Esophagus squamous epithelium (tissue), 5 donors: ENCODE data around the gene CAPN5. TPM values are rescaled to one million over a fixed set of nuclear protein-coding genes. Genes with fewer than 3 reads are reported as not detected.

Experiments used
- DNase-seq: peaks from one replicate; lab custom pipeline; 2025; lab: John Stamatoyannopoulos, UW
- H3K27ac ChIP-seq, 4 donors: fragments of 200-600 bp; sonication (generic); one replicate each; pipeline ENCODE4 v1.5.1; 2016 to 2019; ENCODE audit warnings: mild to moderate bottlenecking in 1 of 4
- H3K27me3 ChIP-seq, 4 donors: fragments of 200-600 bp; sonication (generic); 1 replicate in 3 of 4; 2 replicates in 1 of 4; pipeline versions ENCODE4 v1.5.1 to v1.6.0; 2017 to 2021; ENCODE audit warnings: antibody characterized with exemption in 1 of 4
- H3K36me3 ChIP-seq, 3 donors: fragments of 200-600 bp; sonication (generic); one replicate each; pipeline ENCODE4 v1.5.1; 2016 to 2019
- H3K4me1 ChIP-seq, 3 donors: fragments of 200-600 bp; sonication (generic); one replicate each; pipeline ENCODE4 v1.5.1; 2017 to 2019
- H3K4me3 ChIP-seq, 4 donors: fragments of 200-600 bp; sonication (generic); 1 replicate in 3 of 4; 2 replicates in 1 of 4; pipeline ENCODE4 v1.5.1; 2016 to 2019; ENCODE audit warnings: mild to moderate bottlenecking in 2 of 4, moderate library complexity in 1 of 4
- H3K9me3 ChIP-seq, 3 donors: fragments of 200-600 bp; sonication (generic); one replicate each; pipeline ENCODE4 v1.5.1; 2016 to 2019
- CTCF ChIP-seq, 6 experiments: fragments of 450-650 bp in 4 of 6; fragments of 200-600 bp in 2 of 6; sonication (generic) in 2 of 6; IDR thresholded peaks; one replicate each; pipeline ENCODE4 v1.5.1; 2016 to 2019; ENCODE audit warnings: antibody characterized with exemption in 6 of 6, mild to moderate bottlenecking in 4 of 6, moderate library complexity in 4 of 6
- POLR2A ChIP-seq, 4 donors: fragments of 450-650 bp; IDR thresholded peaks; one replicate each; pipeline ENCODE4 v1.6.1; 2017; ENCODE audit warnings: antibody characterized with exemption in 4 of 4, mild to moderate bottlenecking in 4 of 4, moderate library complexity in 3 of 4
- WGBS, 2 donors: methylation state at CpG; one replicate each; pipeline ENCODE4 v1.1.5; 2018; 5-methylcytosine and 5-hydroxymethylcytosine counted together
- intact Hi-C: fragments of 100-400 bp; cut with DNase I; formaldehyde crosslinking; loops from one replicate; pipeline ENCODE4 v1.15.0; 2022
- total RNA-seq, 4 donors: library from RNA; depleted of rRNA; stranded (reverse); fragments of >200 nt; gene quantifications; one replicate each; pipeline ENCODE4 v1.1.0, GENCODE V29; 2016
- donor health status: DM: yes; HTN: yes; CAD: no.

The CAPN5 gene
- total RNA-seq, 4 donors from 2014 or later = 9.3 to 63.2 (median 13.5) TPM

- intact Hi-C loops = no loop called here
- Histone ChIP-seq H3K4me1 (peaks cover 23 to 67% (median 35%) of the 10 kb centered on the region in 3 donors), H3K27ac (no peak overlapping the region), H3K27me3 (no peaks in the 10 kb centered on the region), H3K36me3 (no peaks in the 10 kb centered on the region), H3K4me3 (peak overlapping the region in 2 of 4 donors; percentile 76 to 78), H3K9me3 (no peaks in the 10 kb centered on the region)
- DNase-seq = no peak
- WGBS, 2 donors = 77 to 92% methylated on average over 5 of the region's 7 CpGs
- TF ChIP-seq POLR2A (IDR thresholded peaks at IDR 0.05) = no peak
- no peak for TF ChIP-seq CTCF (IDR thresholded peaks at IDR 0.05)
These were observed 1.9 kb downstream of the CAPN5 start for GRCh38 chr11:77068457-77069335.

GRCh38 chr11:77069336-77069968 lies 2.7 kb downstream of the CAPN5 start:
- H3K4me3 ChIP-seq = no peak overlapping the region
- intact Hi-C loops = no loop called here
- WGBS, 2 donors = 72 to 80% methylated on average over 4 to 6 of the region's 6 CpGs
- no peaks in the 10 kb centered on the region for H3K9me3 ChIP-seq
- H3K4me1 ChIP-seq = peaks cover 30 to 74% (median 42%) of the 10 kb centered on the region in 3 donors
- DNase-seq = no peak
- H3K36me3 ChIP-seq = no peaks in the 10 kb centered on the region
- TF ChIP-seq POLR2A (IDR thresholded peaks at IDR 0.05) (no peak), CTCF (IDR thresholded peaks at IDR 0.05) (no peak)
- H3K27ac ChIP-seq = no peak overlapping the region
- no peaks in the 10 kb centered on the region for H3K27me3 ChIP-seq

GRCh38 chr11:77069969-77070582 lies 3.3 kb downstream of the CAPN5 start:
- WGBS, 2 donors = 86 to 95% methylated on average over 4 of the region's 8 CpGs
- Histone ChIP-seq H3K4me3 (no peak overlapping the region), H3K9me3 (no peaks in the 10 kb centered on the region), H3K27ac (no peak overlapping the region), H3K27me3 (no peaks in the 10 kb centered on the region), H3K4me1 (peaks cover 34 to 81% (median 48%) of the 10 kb centered on the region in 3 donors), H3K36me3 (no peaks in the 10 kb centered on the region)
- TF ChIP-seq POLR2A (IDR thresholded peaks at IDR 0.05) (no peak), CTCF (IDR thresholded peaks at IDR 0.05) (no peak)
- intact Hi-C loops = no loop called here
- DNase-seq = no peak

- 78% methylated on average over 3 of the region's 7 CpGs; no CpG with 5 or more reads in 1 of the 2 donors for WGBS, 2 donors
- no peaks in the 10 kb centered on the region for H3K9me3 ChIP-seq
- intact Hi-C loops = no loop called here
- peaks cover 40 to 83% (median 48%) of the 10 kb centered on the region in 3 donors for H3K4me1 ChIP-seq
- no peak for DNase-seq
- H3K36me3 ChIP-seq = no peaks in the 10 kb centered on the region
- no peaks in the 10 kb centered on the region for H3K27me3 ChIP-seq
- no peak overlapping the region for H3K27ac ChIP-seq
- no peak overlapping the region for H3K4me3 ChIP-seq
- TF ChIP-seq CTCF (IDR thresholded peaks at IDR 0.05) (no peak), POLR2A (IDR thresholded peaks at IDR 0.05) (no peak)
These were observed 4.3 kb downstream of the CAPN5 start for GRCh38 chr11:77071077-77071476.
